IPS DF 6.9 (cell line): ENCODE results near the gene DNAAF3.
A peak's percentile ranks its signal among the peaks of the same experiment; 100 is the strongest.
"Not testable (repeated sequence)": the region's sequence is repeated elsewhere in the genome, so short reads cannot be mapped to it uniquely, and the experiment has no call there.

Experiments
- DNase-seq: peaks from one replicate; pipeline ENCODE4 v3.0.0-alpha.2; 2013; ENCODE audit warnings: low read depth, low spot score
- H3K27ac ChIP-seq: one replicate; pipeline ENCODE4 v1.5.1; 2013; ENCODE audit warnings: low read length, control low read depth
- H3K27me3 ChIP-seq: 2 replicates; pipeline ENCODE4 v1.6.1; 2013; ENCODE audit warnings: mild to moderate bottlenecking, low read length; ENCODE audit not compliant: control insufficient read depth, insufficient read depth
- H3K36me3 ChIP-seq: 2 replicates; pipeline ENCODE4 v1.6.1; 2013; ENCODE audit warnings: low read length; ENCODE audit not compliant: control insufficient read depth, insufficient read depth
- H3K4me1 ChIP-seq: 2 replicates; pipeline ENCODE4 v1.6.1; 2013; ENCODE audit warnings: low read length; ENCODE audit not compliant: control insufficient read depth, insufficient read depth
- H3K4me3 ChIP-seq: 2 replicates; pipeline ENCODE4 v1.5.1; 2013; ENCODE audit warnings: mild to moderate bottlenecking, low read length
- H3K9me3 ChIP-seq: 2 replicates; pipeline ENCODE4 v1.6.1; 2013; ENCODE audit warnings: low read length, inconsistent platforms; ENCODE audit not compliant: control insufficient read depth, insufficient read depth
- WGBS: extraction: QIAGEN DNeasy Blood & Tissue Kit; methylation state at CpG from one replicate; pipeline ENCODE4 v1.1.7; 2013; ENCODE audit warnings: mixed read lengths, missing lambda C conversion rate; ENCODE audit not compliant: insufficient read length, insufficient coverage; 5-methylcytosine and 5-hydroxymethylcytosine counted together

DNAAF3 gene

GRCh38 chr19:55175117-55175867 is 8.9 kb upstream of the DNAAF3 start:
- Histone ChIP-seq H3K36me3 (no peaks in the 10 kb centered on the region), H3K4me3 (no peak overlapping the region), H3K9me3 (no peaks in the 10 kb centered on the region), H3K27ac (no peak overlapping the region), H3K4me1 (0 out of 2 replicates have a peak, but pooled peaks cover 2% of the 10 kb centered on the region), H3K27me3 (peaks cover 4% of the 10 kb centered on the region; the same call in 1 of the 2 replicates)
- DNase-seq = no peak
- WGBS = no CpG with 5 or more reads among the region's 43 CpGs

- H3K4me1 ChIP-seq = 0 out of 2 replicates have a peak, but pooled peaks cover 2% of the 10 kb centered on the region
- no peaks in the 10 kb centered on the region for H3K9me3 ChIP-seq
- no peaks in the 10 kb centered on the region for H3K36me3 ChIP-seq
- peaks cover 3% of the 10 kb centered on the region; the same call in 1 of the 2 replicates for H3K27me3 ChIP-seq
- no peak overlapping the region for H3K27ac ChIP-seq
- no peak for DNase-seq
- no CpG with 5 or more reads among the region's 21 CpGs for WGBS
- peak overlapping the region; percentile 2; the same call in 1 of the 2 replicates for H3K4me3 ChIP-seq
Observed at GRCh38 chr19:55174425-55175116, 8.2 kb upstream of the DNAAF3 start.

- Histone ChIP-seq H3K4me1 (0 out of 2 replicates have a peak, but pooled peaks cover 2% of the 10 kb centered on the region), H3K27ac (no peak overlapping the region), H3K27me3 (peaks cover 3% of the 10 kb centered on the region; the same call in 1 of the 2 replicates), H3K4me3 (peak overlapping the region; percentile 62), H3K36me3 (no peaks in the 10 kb centered on the region), H3K9me3 (no peaks in the 10 kb centered on the region)
- no peak for DNase-seq
- no CpG with 5 or more reads among the region's 37 CpGs for WGBS
Observed at GRCh38 chr19:55173714-55174409, 7.4 kb upstream of the DNAAF3 start.

- Histone ChIP-seq H3K27ac (no peak overlapping the region), H3K9me3 (no peaks in the 10 kb centered on the region), H3K27me3 (peaks cover 3% of the 10 kb centered on the region; the same call in 1 of the 2 replicates), H3K4me1 (0 out of 2 replicates have a peak, but pooled peaks cover 2% of the 10 kb centered on the region), H3K36me3 (no peaks in the 10 kb centered on the region), H3K4me3 (peak overlapping the region; percentile 62)
- WGBS = no CpG with 5 or more reads among the region's 32 CpGs
- DNase-seq = no peak
Observed at GRCh38 chr19:55173186-55173713, 6.8 kb upstream of the DNAAF3 start.

GRCh38 chr19:55172741-55173140 is 6.3 kb upstream of the DNAAF3 start:
- no peak overlapping the region for H3K27ac ChIP-seq
- WGBS = no CpG with 5 or more reads among the region's 12 CpGs
- peaks cover 3% of the 10 kb centered on the region; the same call in 1 of the 2 replicates for H3K27me3 ChIP-seq
- DNase-seq = no peak
- H3K4me1 ChIP-seq = 0 out of 2 replicates have a peak, but pooled peaks cover 2% of the 10 kb centered on the region
- peak overlapping the region; percentile 62; the same call in 1 of the 2 replicates for H3K4me3 ChIP-seq
- no peaks in the 10 kb centered on the region for H3K9me3 ChIP-seq
- H3K36me3 ChIP-seq = no peaks in the 10 kb centered on the region

- DNase-seq, H3K27me3 ChIP-seq, H3K9me3 ChIP-seq, H3K27ac ChIP-seq, H3K36me3 ChIP-seq, H3K4me3 ChIP-seq, H3K4me1 ChIP-seq: not testable (repeated sequence)
- no CpG with 5 or more reads among the region's 9 CpGs for WGBS
Observed at GRCh38 chr19:55172318-55172717, 5.9 kb upstream of the DNAAF3 start.

- no CpG with 5 or more reads among the region's 5 CpGs for WGBS
- Histone ChIP-seq H3K9me3 (no peaks in the 10 kb centered on the region), H3K4me1 (0 out of 2 replicates have a peak, but pooled peaks cover 2% of the 10 kb centered on the region), H3K4me3 (no peak overlapping the region), H3K36me3 (no peaks in the 10 kb centered on the region), H3K27ac (no peak overlapping the region), H3K27me3 (peaks cover 3% of the 10 kb centered on the region; the same call in 1 of the 2 replicates)
- no peak for DNase-seq
Observed at GRCh38 chr19:55171440-55171839, 5.0 kb upstream of the DNAAF3 start.

GRCh38 chr19:55169136-55169535 is 2.7 kb upstream of the DNAAF3 start:
- no peaks in the 10 kb centered on the region for H3K9me3 ChIP-seq
- no peak overlapping the region for H3K4me3 ChIP-seq
- peaks cover 3% of the 10 kb centered on the region; the same call in 1 of the 2 replicates for H3K27me3 ChIP-seq
- no peak for DNase-seq
- WGBS = no CpG with 5 or more reads among the region's 4 CpGs
- H3K36me3 ChIP-seq = no peaks in the 10 kb centered on the region
- H3K4me1 ChIP-seq = no peaks in the 10 kb centered on the region
- no peak overlapping the region for H3K27ac ChIP-seq

GRCh38 chr19:55165952-55166529 is 372 bp downstream of the DNAAF3 start:
- H3K36me3 ChIP-seq = no peaks in the 10 kb centered on the region
- H3K4me1 ChIP-seq = peaks cover 1% of the 10 kb centered on the region; the same call in 1 of the 2 replicates
- H3K4me3 ChIP-seq = peak overlapping the region; percentile 40; the same call in 1 of the 2 replicates
- WGBS = no CpG with 5 or more reads among the region's 34 CpGs
- DNase-seq = no peak
- H3K27me3 ChIP-seq = no peaks in the 10 kb centered on the region; the same call in 1 of the 2 replicates
- H3K9me3 ChIP-seq = no peaks in the 10 kb centered on the region
- no peak overlapping the region for H3K27ac ChIP-seq
